Mammary epithelial cell (primary cell): Measurements from ENCODE around the gene RSL1D1.

Experiments used
- EZH2 ChIP-seq: IDR thresholded peaks from 2 replicates; pipeline ENCODE4 v1.6.1; 2012; ENCODE audit warnings: low read length, inconsistent platforms, borderline replicate concordance
- TF ChIP-seq, protein P1 (sequence below), 2 donors: IDR thresholded peaks in 1 of 2; conservative IDR thresholded peaks in 1 of 2; 2 replicates each; pipeline ENCODE4 v1.5.1; 2011 to 2012; ENCODE audit warnings: inconsistent platforms in 2 of 2, low read length in 2 of 2, mild to moderate bottlenecking in 2 of 2, control low read depth in 1 of 2, low read depth in 1 of 2; ENCODE audit not compliant: insufficient read depth in 1 of 2; ENCODE audit errors: extremely low read depth in 1 of 2

DNA sequence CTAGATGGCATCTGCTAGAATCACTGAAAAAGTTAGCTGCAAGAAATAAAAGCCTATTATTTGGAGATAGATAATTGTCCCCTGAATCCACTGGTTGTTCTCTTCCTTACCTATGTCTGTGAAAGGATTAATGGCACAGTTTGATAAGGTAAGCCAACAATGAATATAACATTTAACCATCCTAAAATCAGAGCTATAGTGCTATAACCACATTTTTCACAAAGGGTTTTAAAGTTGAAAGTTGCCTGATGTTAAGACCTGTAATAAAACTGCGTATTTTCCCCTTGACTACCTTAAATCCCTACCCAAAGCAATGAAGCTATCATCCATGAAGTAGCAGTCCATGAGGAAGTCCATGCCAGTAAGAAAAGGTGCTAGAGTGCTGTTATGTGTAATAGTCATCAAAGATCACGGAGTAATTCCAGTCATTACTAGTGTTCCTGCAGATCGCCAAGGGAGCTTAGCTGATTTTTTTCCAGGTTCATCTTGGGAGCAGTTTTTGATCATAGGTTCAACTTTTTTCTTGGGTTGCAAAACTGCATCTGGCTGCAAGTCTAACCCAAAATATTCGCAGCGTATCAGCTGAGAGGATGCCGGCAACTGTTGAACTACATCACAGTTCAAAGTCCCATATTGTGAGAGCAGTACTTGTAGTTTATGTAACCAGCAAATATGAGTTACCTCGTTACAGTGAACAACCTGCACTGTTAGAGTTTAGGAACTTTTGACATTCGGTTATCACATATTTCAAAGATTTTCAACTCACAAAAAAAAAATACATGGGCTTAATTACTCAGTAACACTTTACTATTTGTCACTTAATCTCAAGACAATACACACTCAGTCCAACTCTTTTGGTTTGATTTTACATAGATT lies 18.2 kb upstream of the RSL1D1 start:
- TF ChIP-seq, protein P1, sequence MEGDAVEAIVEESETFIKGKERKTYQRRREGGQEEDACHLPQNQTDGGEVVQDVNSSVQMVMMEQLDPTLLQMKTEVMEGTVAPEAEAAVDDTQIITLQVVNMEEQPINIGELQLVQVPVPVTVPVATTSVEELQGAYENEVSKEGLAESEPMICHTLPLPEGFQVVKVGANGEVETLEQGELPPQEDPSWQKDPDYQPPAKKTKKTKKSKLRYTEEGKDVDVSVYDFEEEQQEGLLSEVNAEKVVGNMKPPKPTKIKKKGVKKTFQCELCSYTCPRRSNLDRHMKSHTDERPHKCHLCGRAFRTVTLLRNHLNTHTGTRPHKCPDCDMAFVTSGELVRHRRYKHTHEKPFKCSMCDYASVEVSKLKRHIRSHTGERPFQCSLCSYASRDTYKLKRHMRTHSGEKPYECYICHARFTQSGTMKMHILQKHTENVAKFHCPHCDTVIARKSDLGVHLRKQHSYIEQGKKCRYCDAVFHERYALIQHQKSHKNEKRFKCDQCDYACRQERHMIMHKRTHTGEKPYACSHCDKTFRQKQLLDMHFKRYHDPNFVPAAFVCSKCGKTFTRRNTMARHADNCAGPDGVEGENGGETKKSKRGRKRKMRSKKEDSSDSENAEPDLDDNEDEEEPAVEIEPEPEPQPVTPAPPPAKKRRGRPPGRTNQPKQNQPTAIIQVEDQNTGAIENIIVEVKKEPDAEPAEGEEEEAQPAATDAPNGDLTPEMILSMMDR (conservative IDR thresholded peaks at IDR 0.05 in 1 of 2, IDR thresholded peaks at IDR 0.05 in 1 of 2; ENCODE audit: extremely low read depth in 1 of 2, insufficient read depth in 1 of 2, low read depth in 1 of 2, low read length in 2 of 2) = no peak
- TF ChIP-seq EZH2 = no peak
